Keratinocyte (primary cell): ENCODE data around the gene NMT2.

Experiments
- EZH2 ChIP-seq: IDR thresholded peaks from one replicate; pipeline ENCODE4 v1.6.1; 2012; ENCODE audit warnings: inconsistent platforms, mild to moderate bottlenecking, low read length, moderate library complexity
- TF ChIP-seq, protein P1 (sequence below), 3 experiments: IDR thresholded peaks in 1 of 3; conservative IDR thresholded peaks in 1 of 3; optimal IDR thresholded peaks in 1 of 3; 2 replicates in 2 of 3; 3 replicates in 1 of 3; pipeline versions ENCODE3 to v1.5.1; 2011; ENCODE audit warnings: low read length in 3 of 3, mild to moderate bottlenecking in 3 of 3, moderate library complexity in 2 of 3, control low read depth in 1 of 3, inconsistent platforms in 1 of 3; ENCODE audit not compliant: insufficient read depth in 2 of 3; ENCODE audit errors: extremely low read depth in 1 of 3

- no peak for TF ChIP-seq EZH2
- TF ChIP-seq, protein P1, sequence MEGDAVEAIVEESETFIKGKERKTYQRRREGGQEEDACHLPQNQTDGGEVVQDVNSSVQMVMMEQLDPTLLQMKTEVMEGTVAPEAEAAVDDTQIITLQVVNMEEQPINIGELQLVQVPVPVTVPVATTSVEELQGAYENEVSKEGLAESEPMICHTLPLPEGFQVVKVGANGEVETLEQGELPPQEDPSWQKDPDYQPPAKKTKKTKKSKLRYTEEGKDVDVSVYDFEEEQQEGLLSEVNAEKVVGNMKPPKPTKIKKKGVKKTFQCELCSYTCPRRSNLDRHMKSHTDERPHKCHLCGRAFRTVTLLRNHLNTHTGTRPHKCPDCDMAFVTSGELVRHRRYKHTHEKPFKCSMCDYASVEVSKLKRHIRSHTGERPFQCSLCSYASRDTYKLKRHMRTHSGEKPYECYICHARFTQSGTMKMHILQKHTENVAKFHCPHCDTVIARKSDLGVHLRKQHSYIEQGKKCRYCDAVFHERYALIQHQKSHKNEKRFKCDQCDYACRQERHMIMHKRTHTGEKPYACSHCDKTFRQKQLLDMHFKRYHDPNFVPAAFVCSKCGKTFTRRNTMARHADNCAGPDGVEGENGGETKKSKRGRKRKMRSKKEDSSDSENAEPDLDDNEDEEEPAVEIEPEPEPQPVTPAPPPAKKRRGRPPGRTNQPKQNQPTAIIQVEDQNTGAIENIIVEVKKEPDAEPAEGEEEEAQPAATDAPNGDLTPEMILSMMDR (optimal IDR thresholded peaks at IDR 0.05 in 1 of 3, IDR thresholded peaks at IDR 0.05 in 1 of 3, conservative IDR thresholded peaks at IDR 0.05 in 1 of 3; ENCODE audit: extremely low read depth in 1 of 3, insufficient read depth in 2 of 3, low read length in 3 of 3) = no peak
These were observed 27.1 kb downstream of the NMT2 start for GRCh38 chr10:15141136-15142054.
